Vagina (tissue), 2 donors: ENCODE data around the gene CFD. TPM values are rescaled to one million over a fixed set of nuclear protein-coding genes. Genes with fewer than 3 reads are reported as not detected.

Experiments used
- DNase-seq, 2 donors: peaks; one replicate each; pipeline ENCODE4 v3.0.0-alpha.2; 2017; ENCODE audit errors: extremely low spot score in 2 of 2
- H3K27ac ChIP-seq: fragments of 200-600 bp; sonication (generic); one replicate; pipeline ENCODE4 v1.5.1; 2019
- H3K27me3 ChIP-seq: fragments of 200-600 bp; sonication (generic); one replicate; pipeline ENCODE4 v1.5.1; 2019
- H3K36me3 ChIP-seq, 2 donors: fragments of 200-600 bp; sonication (generic); one replicate each; pipeline ENCODE4 v1.5.1; 2017 to 2019
- H3K4me1 ChIP-seq: fragments of 200-600 bp; sonication (generic); one replicate; pipeline ENCODE4 v1.5.1; 2019
- H3K4me3 ChIP-seq, 2 donors: fragments of 200-600 bp; sonication (generic); 1 replicate in 1 of 2; 2 replicates in 1 of 2; pipeline ENCODE4 v1.5.1; 2016 to 2019
- H3K9me3 ChIP-seq: fragments of 200-600 bp; sonication (generic); one replicate; pipeline ENCODE4 v1.5.1; 2019
- POLR2A ChIP-seq, 2 donors: fragments of 450-650 bp; IDR thresholded peaks; one replicate each; pipeline ENCODE4 v1.6.1; 2017; ENCODE audit warnings: antibody characterized with exemption in 2 of 2, mild to moderate bottlenecking in 2 of 2, moderate library complexity in 2 of 2
- POLR2AphosphoS5 ChIP-seq, 2 donors: sonication (generic); formaldehyde crosslinking; IDR thresholded peaks; one replicate each; pipeline ENCODE4 v1.9.0; 2017; ENCODE audit warnings: antibody characterized with exemption in 2 of 2, mild to moderate bottlenecking in 2 of 2, low read depth in 1 of 2; ENCODE audit not compliant: insufficient read depth in 1 of 2
- intact Hi-C: fragments of 100-400 bp; cut with DNase I; formaldehyde crosslinking; loops from one replicate; pipeline ENCODE4 v1.15.1; 2023
- total RNA-seq: library from RNA; depleted of rRNA; stranded (reverse); fragments of >200 nt; gene quantifications from one replicate; pipeline ENCODE4 v1.2.3, GENCODE V29; 2016
- TF ChIP-seq, protein P1 (sequence below), 3 experiments: fragments of 450-650 bp in 2 of 3; fragments of 200-600 bp in 1 of 3; sonication (generic) in 1 of 3; IDR thresholded peaks; one replicate each; pipeline ENCODE4 v1.5.1; 2017 to 2019; ENCODE audit warnings: antibody characterized with exemption in 3 of 3, mild to moderate bottlenecking in 2 of 3, moderate library complexity in 2 of 3

CFD gene
- total RNA-seq, 1 donor from 2014 or later = 2,325 TPM

DNA sequence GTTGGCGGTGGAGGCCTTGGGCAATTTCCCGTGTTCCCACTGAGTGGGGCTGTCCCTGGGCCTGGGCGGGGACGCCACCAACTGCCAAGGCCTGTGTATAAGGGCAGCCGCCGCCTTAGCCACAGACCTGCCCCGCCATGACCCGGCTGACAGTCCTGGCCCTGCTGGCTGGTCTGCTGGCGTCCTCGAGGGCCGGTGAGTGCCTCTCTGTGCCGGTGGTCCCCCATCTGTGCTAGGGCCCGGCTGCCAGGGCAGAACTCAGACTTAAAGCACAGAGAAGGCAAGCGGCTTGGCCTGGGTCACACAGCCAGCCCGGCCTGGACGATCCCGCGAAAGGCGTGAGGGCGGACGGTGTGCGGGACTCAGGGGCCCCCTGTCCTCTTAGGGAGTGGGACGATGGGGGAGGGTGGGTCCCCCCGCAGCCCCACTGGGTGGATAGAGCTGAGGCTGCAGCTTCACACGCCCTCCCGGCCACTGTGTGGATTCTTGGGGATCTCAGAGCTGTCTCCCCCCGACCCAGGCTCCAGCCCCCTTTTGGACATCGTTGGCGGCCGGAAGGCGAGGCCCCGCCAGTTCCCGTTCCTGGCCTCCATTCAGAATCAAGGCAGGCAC lies 31.6 kb upstream of the CFD start, which contains the start of gene AZU1:
Gene AZU1, plus strand, starts transcription at position 128 of the 612 bp plus-strand sequence. Its CDS starts 10 bp downstream, at position 138.
- peaks cover 1% of the 10 kb centered on the region for H3K27me3 ChIP-seq
- no peak for DNase-seq
- TF ChIP-seq, protein P1, sequence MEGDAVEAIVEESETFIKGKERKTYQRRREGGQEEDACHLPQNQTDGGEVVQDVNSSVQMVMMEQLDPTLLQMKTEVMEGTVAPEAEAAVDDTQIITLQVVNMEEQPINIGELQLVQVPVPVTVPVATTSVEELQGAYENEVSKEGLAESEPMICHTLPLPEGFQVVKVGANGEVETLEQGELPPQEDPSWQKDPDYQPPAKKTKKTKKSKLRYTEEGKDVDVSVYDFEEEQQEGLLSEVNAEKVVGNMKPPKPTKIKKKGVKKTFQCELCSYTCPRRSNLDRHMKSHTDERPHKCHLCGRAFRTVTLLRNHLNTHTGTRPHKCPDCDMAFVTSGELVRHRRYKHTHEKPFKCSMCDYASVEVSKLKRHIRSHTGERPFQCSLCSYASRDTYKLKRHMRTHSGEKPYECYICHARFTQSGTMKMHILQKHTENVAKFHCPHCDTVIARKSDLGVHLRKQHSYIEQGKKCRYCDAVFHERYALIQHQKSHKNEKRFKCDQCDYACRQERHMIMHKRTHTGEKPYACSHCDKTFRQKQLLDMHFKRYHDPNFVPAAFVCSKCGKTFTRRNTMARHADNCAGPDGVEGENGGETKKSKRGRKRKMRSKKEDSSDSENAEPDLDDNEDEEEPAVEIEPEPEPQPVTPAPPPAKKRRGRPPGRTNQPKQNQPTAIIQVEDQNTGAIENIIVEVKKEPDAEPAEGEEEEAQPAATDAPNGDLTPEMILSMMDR (IDR thresholded peaks at IDR 0.05) = no peak
- TF ChIP-seq POLR2A (IDR thresholded peaks at IDR 0.05) (no peak), POLR2AphosphoS5 (IDR thresholded peaks at IDR 0.05; ENCODE audit: insufficient read depth in 1 of 2, low read depth in 1 of 2) (no peak)

DNA sequence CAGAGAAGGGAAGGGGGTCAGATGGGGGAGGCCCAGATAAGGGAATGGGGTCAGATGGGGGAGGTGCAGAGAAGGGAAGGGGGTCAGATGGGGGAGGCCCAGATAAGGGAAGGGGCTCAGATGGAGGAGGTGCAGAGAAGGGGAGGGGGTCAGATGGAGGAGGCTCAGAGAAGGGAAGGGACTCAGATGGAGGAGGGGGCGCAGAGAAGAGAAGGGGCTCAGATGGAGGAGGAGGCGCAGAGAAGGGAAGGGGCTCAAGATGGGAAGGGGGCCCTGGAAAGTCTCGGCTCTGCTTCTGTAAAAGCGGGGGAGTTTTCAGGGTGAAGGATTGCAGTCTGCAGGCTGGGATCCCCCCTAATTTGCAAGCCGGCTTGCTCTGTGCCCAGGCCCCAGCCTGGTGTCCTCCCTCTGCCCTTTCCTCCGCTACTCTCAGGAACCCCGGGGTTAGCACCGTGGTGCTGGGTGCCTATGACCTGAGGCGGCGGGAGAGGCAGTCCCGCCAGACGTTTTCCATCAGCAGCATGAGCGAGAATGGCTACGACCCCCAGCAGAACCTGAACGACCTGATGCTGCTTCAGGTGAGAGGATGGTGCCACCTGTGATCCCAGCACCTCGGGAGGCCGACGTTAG lies 30.2 kb upstream of the CFD start:
- DNase-seq = no peak
- TF ChIP-seq POLR2AphosphoS5 (IDR thresholded peaks at IDR 0.05; ENCODE audit: insufficient read depth in 1 of 2, low read depth in 1 of 2) = no peak
- TF ChIP-seq, protein P1 (IDR thresholded peaks at IDR 0.05) = no peak
- no peak for TF ChIP-seq POLR2A (IDR thresholded peaks at IDR 0.05)
- no peak overlapping the region for H3K4me3 ChIP-seq
- H3K27ac ChIP-seq = no peak overlapping the region
- intact Hi-C loops = no loop called here
- H3K4me1 ChIP-seq = no peaks in the 10 kb centered on the region
- no peaks in the 10 kb centered on the region for H3K9me3 ChIP-seq
- no peaks in the 10 kb centered on the region for H3K36me3 ChIP-seq
- H3K27me3 ChIP-seq = no peaks in the 10 kb centered on the region

More for the DNA sequence above, 31.6 kb upstream of the CFD start, which contains the start of gene AZU1:
- Histone ChIP-seq H3K4me3 (no peak within 1 kb of the TSS), H3K4me1 (no peaks in the 10 kb centered on the region), H3K36me3 (no peaks in the 10 kb centered on the region), H3K27ac (no peak within 1 kb of the TSS), H3K9me3 (no peaks in the 10 kb centered on the region)
- intact Hi-C loops = no loop called here

DNA sequence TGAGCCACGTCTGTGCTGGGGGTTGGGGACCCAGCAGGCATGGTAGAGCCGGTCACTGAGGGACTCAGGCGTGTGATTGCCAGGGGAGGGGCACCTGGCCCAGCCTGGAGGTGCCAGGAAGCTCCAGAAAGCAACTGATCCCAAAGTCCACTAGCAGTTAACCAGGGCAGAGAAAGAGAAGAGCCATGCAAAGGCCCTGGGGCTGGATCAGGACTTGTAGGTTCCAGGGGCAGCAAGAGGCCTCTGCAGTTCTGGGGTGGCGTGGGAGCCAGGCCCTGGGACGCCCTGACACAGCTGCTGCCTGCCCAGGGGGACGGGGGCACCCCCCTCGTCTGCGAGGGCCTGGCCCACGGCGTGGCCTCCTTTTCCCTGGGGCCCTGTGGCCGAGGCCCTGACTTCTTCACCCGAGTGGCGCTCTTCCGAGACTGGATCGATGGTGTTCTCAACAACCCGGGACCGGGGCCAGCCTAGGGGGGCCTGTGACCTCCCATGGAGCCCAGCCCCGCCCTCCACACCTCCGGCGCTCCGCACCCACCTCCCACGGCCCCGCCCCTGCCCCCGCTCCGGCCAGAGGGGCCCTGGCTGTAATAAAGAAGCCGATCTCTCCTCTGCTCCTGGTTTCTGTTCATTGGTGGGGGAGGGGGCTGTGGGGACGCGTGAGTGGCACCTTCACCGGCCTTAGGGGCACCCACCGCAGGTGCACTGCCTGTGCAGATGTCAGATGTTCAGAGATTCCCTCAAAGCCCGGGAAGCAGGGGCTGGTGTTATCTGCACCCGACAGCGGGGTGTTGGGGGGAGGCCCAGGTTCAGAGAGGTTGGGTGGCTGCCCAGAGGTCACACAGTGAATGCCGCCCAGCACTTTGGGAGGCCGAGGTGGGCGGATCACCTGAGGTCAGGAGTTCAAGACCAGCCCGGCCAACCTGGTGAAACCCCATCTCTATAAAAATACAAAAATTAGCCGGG lies 27.8 kb upstream of the CFD start:
- TF ChIP-seq, protein P1 (IDR thresholded peaks at IDR 0.05) = no peak
- TF ChIP-seq POLR2AphosphoS5 (IDR thresholded peaks at IDR 0.05; ENCODE audit: insufficient read depth in 1 of 2, low read depth in 1 of 2) = no peak
- no peak for TF ChIP-seq POLR2A (IDR thresholded peaks at IDR 0.05)
- no peaks in the 10 kb centered on the region for H3K36me3 ChIP-seq
- no peaks in the 10 kb centered on the region for H3K27me3 ChIP-seq
- DNase-seq = no peak
- intact Hi-C loops = no loop called here
- no peak overlapping the region for H3K4me3 ChIP-seq
- no peak overlapping the region for H3K27ac ChIP-seq
- H3K9me3 ChIP-seq = no peaks in the 10 kb centered on the region
- H3K4me1 ChIP-seq = no peaks in the 10 kb centered on the region

DNA sequence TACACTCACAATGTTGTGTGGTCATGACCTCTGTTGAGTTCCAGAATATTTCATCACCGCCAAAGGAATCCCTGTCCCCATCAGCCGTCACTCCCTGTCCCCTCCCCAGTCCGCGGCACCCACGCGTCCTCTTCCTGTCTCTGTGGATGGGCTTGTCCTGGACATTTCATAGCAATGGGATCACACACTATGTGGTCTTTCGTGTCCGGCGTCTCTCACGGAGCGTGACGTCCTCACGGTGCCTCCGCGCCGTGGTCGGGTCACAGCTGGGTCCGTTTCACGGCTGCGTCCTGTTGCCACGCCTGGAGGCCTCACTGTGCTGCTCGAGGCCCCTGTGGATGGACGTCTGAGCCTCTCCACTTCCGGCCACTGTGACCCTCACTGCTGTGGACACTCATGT lies 25.2 kb upstream of the CFD start:
- intact Hi-C loops = no loop called here
- Histone ChIP-seq H3K27me3 (no peaks in the 10 kb centered on the region), H3K9me3 (no peaks in the 10 kb centered on the region)

More for the DNA sequence above, 25.2 kb upstream of the CFD start:
- H3K27ac ChIP-seq = no peak overlapping the region
- H3K4me3 ChIP-seq = no peak overlapping the region
- DNase-seq = no peak
- TF ChIP-seq POLR2A (IDR thresholded peaks at IDR 0.05) (no peak), POLR2AphosphoS5 (IDR thresholded peaks at IDR 0.05; ENCODE audit: insufficient read depth in 1 of 2, low read depth in 1 of 2) (no peak)
- TF ChIP-seq, protein P1 (IDR thresholded peaks at IDR 0.05) = no peak
- H3K36me3 ChIP-seq = no peaks in the 10 kb centered on the region
- no peaks in the 10 kb centered on the region for H3K4me1 ChIP-seq
